Activated CD4-positive, alpha-beta T cell treated with anti-CD3 and anti-CD28 coated beads for 36 hours (primary cell): ENCODE data around the gene KCNIP2. TPM values are rescaled to one million over a fixed set of nuclear protein-coding genes. Genes with fewer than 3 reads are reported as not detected.

Experiments
- ATAC-seq: fragments of 200-7000 bp; cut with Tn5 transposase; one replicate; pipeline ENCODE4 v1.10.0; 2021; ENCODE audit warnings: mild to moderate bottlenecking, moderate library complexity
- CTCF ChIA-PET: fragments of 350-600 bp; sonication (Branson Sonifier 250); formaldehyde crosslinking; loops from one replicate; lab custom pipeline; 2021; ENCODE audit warnings: antibody characterized with exemption; lab: Charles Lee
- POLR2A ChIA-PET: fragments of 350-600 bp; sonication (Branson Sonifier 250); formaldehyde crosslinking; loops from one replicate; lab custom pipeline; 2021; ENCODE audit warnings: antibody characterized with exemption, inconsistent platforms; lab: Charles Lee
- DNase-seq: peaks from one replicate; pipeline ENCODE4 v3.0.0-alpha.2; 2020
- H3K27ac Mint-ChIP-seq: one replicate; pipeline ENCODE4 v1.8.0; 2021; ENCODE audit warnings: mixed read lengths
- H3K27me3 Mint-ChIP-seq: one replicate; pipeline ENCODE4 v1.8.0; 2021; ENCODE audit warnings: mixed read lengths
- H3K36me3 Mint-ChIP-seq: one replicate; pipeline ENCODE4 v1.8.0; 2021; ENCODE audit warnings: low read depth, mixed read lengths
- H3K4me1 Mint-ChIP-seq: one replicate; pipeline ENCODE4 v1.8.0; 2021; ENCODE audit warnings: mixed read lengths
- H3K4me3 Mint-ChIP-seq: one replicate; pipeline ENCODE4 v1.8.0; 2021; ENCODE audit warnings: mild to moderate bottlenecking, moderate library complexity, mixed read lengths
- H3K9me3 Mint-ChIP-seq: one replicate; pipeline ENCODE4 v1.8.0; 2021; ENCODE audit warnings: low read depth, mixed read lengths
- intact Hi-C, 2 experiments: fragments of 100-400 bp; cut with DNase I in 1 of 2; cut with micrococcal nuclease in 1 of 2; formaldehyde crosslinking; loops; one replicate each; pipeline versions ENCODE4 v1.14.2 to v1.15.1; 2022 to 2024; cut with DNase I, micrococcal nuclease
- total RNA-seq, 2 experiments: library from RNA; stranded (reverse); gene quantifications; one replicate each; pipeline ENCODE4 v1.2.3, GENCODE V29; 2021

KCNIP2 gene
- total RNA-seq, 2 experiments from 2014 or later: 2.7 to 2.8 TPM

DNA sequence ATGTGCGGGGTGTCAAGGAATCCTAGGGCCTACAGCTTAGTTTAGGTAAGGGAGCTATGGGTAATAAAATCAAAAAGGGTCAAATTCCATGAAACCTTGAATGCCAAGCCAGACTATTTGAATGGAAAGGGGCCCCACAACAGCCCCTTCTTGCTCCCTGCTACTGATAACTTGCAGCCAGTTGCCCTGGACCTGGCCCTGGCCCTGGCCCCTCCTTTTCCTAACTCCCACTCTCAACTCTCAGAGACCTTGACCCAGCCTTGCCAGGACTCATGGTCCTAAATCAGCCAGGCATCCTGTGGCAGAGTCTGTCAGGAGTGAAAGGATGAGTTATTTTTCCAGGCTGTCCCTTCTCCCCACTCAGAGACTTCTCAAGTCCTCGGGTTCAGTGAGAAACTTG, 5.9 kb downstream of the KCNIP2 start:
- POLR2A ChIA-PET: no interaction called here
- CTCF ChIA-PET: interaction anchor here (0.6 to 9.8 kb wide), 8 partner anchors 22 to 827 kb away, joined by 3 to 145 read pairs (median 5); no protein-coding TSS in a partner anchor

DNA sequence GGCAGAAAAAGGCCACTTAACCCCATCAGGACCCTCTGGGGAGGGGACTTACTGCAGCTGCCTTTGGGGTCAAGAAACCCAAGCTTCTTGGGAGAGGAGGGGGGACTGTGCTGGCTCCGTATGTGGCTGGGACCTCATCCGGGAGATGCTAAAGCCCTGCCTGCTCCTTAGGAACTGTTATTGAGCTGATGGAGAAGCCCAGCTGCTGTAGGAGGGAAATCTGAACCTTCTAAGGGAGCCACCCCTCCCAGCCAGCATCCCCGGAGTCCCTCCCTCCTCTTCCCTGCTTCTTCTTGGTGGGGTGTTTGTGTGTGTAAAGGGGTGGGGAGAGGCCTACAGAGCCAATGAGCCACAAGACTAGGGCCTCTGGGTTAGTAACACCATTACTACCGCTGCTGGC, 8.2 kb downstream of the KCNIP2 start:
- no peak overlapping the region for H3K4me3 Mint-ChIP-seq
- intact Hi-C loops: no loop called here
- H3K27ac Mint-ChIP-seq: no peak overlapping the region
- CTCF ChIA-PET: interaction anchor here (0.6 to 9.8 kb wide), 18 partner anchors 8 to 280 kb away, joined by 3 to 145 read pairs (median 3); partner anchors contain the start of genes NPM3 and OGA
- H3K36me3 Mint-ChIP-seq: no peaks in the 10 kb centered on the region
- peak; percentile 0 for ATAC-seq
- DNase-seq: no peak
- peaks cover 59% of the 10 kb centered on the region for H3K4me1 Mint-ChIP-seq
- POLR2A ChIA-PET: interaction anchor here (1.4 kb wide), 1 partner anchor 17 kb away, joined by 7 read pairs; the partner anchor contains the start of gene OGA
- no peaks in the 10 kb centered on the region for H3K27me3 Mint-ChIP-seq
- no peaks in the 10 kb centered on the region for H3K9me3 Mint-ChIP-seq

More for the DNA sequence above, 5.9 kb downstream of the KCNIP2 start:
- ATAC-seq (no peak), DNase-seq (no peak)
- Mint-ChIP-seq H3K27ac (no peak overlapping the region), H3K36me3 (no peaks in the 10 kb centered on the region), H3K4me3 (no peak overlapping the region), H3K9me3 (no peaks in the 10 kb centered on the region), H3K4me1 (peaks cover 61% of the 10 kb centered on the region), H3K27me3 (peaks cover 7% of the 10 kb centered on the region)
- intact Hi-C loops: no loop called here

DNA sequence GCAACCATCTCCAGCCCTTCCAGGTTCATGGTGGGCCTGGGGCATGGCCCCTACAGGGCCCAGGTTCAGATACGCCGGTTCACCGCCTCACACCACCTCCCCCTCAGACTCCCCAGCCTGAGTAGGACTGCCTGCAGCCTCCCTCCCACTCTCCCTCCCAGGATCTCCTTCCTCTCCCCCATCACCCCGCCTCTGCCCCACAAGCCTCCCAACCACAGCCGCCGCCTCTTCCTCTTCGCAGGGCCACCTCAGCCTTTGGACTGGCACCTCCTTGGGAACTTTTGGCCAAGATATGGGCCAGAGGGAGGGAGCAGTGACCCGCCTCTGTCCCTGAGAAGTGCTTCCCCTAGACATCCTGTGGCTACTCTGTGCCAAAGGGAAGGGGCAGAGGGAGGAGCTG, 9.3 kb downstream of the KCNIP2 start:
- ATAC-seq (no peak), DNase-seq (peak; percentile 39)
- CTCF ChIA-PET: interaction anchor here (0.7 to 9.8 kb wide), 3 partner anchors 175 to 800 kb away, joined by 3 to 145 read pairs (median 4); no protein-coding TSS in a partner anchor
- Mint-ChIP-seq H3K27ac (peak overlapping the region; percentile 26), H3K4me1 (peaks cover 59% of the 10 kb centered on the region), H3K36me3 (no peaks in the 10 kb centered on the region), H3K27me3 (no peaks in the 10 kb centered on the region), H3K9me3 (no peaks in the 10 kb centered on the region), H3K4me3 (no peak overlapping the region)
- POLR2A ChIA-PET: interaction anchor here (0.5 kb wide), 1 partner anchor 19 kb away, joined by 3 read pairs; no protein-coding TSS in a partner anchor
- intact Hi-C loops: loop anchor here (5.0 kb wide), 6 partner anchors 52 to 813 kb away; partner anchors contain the start of genes BTRC (in 1 of the 2), NFKB2 (in 1 of the 2), NPM3 (in 1 of the 2) and PPRC1 (in 1 of the 2)

DNA sequence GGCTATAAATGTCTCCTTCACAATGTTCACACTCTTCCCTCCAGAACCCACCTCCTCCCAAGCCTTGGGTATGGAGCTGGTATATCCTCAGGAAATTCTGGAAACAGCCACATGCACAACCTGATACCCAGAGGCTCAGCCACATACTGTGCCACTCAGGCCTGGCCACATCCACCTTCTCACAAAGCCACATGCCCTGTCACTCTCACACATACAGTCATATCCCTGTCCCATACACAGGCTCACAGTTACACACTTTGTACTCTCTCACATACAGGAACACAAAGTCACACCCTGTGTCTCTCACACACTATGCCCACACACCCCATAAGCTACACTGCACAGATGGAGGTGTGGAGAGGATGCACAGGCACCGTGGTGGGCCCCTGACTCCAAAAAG, 10.1 kb downstream of the KCNIP2 start:
- intact Hi-C loops: loop anchor here (5.0 kb wide), 6 partner anchors 51 to 814 kb away; partner anchors contain the start of genes BTRC (in 1 of the 2), NFKB2 (in 1 of the 2), NPM3 (in 1 of the 2) and PPRC1 (in 1 of the 2)
- no peaks in the 10 kb centered on the region for H3K36me3 Mint-ChIP-seq
- peaks cover 61% of the 10 kb centered on the region for H3K4me1 Mint-ChIP-seq
- peak overlapping the region; percentile 52 for H3K27ac Mint-ChIP-seq
- no peak for ATAC-seq
- H3K27me3 Mint-ChIP-seq: no peaks in the 10 kb centered on the region
- DNase-seq: peak; percentile 37
- ChIA-PET POLR2A (no interaction called here), CTCF (interaction anchor here (0.6 to 1.5 kb wide), 5 partner anchors 10 to 237 kb away, joined by 3 to 7 read pairs (median 3); partner anchors contain the start of gene KCNIP2)
- H3K4me3 Mint-ChIP-seq: no peak overlapping the region
- no peaks in the 10 kb centered on the region for H3K9me3 Mint-ChIP-seq

DNA sequence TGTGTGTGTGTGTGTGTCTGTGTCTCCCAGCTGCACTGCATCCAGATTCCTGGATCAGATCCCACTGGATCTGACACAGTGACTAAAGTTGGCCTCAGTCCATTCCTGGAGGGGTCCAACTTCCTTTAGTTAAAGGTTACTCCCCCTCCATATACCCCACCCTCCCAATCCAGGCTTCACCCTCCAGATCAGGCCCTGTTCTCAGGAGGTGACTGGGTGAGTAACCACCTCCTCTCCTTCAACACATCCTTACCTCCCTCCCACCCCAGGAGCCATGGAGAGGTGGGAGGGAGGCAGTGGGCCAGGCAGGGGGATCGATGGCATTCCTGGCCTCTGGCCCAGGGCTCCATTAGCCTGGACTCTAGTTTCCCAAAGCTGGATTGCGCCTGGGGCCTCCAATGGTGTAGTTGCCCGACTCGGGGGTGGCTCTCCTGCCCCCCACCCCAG, 11.3 kb downstream of the KCNIP2 start:
- no peak overlapping the region for H3K4me3 Mint-ChIP-seq
- intact Hi-C loops: loop anchor here (5.0 kb wide), 6 partner anchors 50 to 815 kb away; partner anchors contain the start of genes BTRC (in 1 of the 2), NFKB2 (in 1 of the 2), NPM3 (in 1 of the 2) and PPRC1 (in 1 of the 2)
- H3K27ac Mint-ChIP-seq: no peak overlapping the region
- DNase-seq: no peak
- CTCF ChIA-PET: interaction anchor here (0.6 to 2.1 kb wide), 5 partner anchors 9 to 382 kb away, joined by 3 to 8 read pairs (median 3); no protein-coding TSS in a partner anchor
- H3K9me3 Mint-ChIP-seq: no peaks in the 10 kb centered on the region
- H3K36me3 Mint-ChIP-seq: no peaks in the 10 kb centered on the region
- H3K27me3 Mint-ChIP-seq: no peaks in the 10 kb centered on the region
- peaks cover 61% of the 10 kb centered on the region for H3K4me1 Mint-ChIP-seq
- ATAC-seq: no peak
- POLR2A ChIA-PET: no interaction called here

DNA sequence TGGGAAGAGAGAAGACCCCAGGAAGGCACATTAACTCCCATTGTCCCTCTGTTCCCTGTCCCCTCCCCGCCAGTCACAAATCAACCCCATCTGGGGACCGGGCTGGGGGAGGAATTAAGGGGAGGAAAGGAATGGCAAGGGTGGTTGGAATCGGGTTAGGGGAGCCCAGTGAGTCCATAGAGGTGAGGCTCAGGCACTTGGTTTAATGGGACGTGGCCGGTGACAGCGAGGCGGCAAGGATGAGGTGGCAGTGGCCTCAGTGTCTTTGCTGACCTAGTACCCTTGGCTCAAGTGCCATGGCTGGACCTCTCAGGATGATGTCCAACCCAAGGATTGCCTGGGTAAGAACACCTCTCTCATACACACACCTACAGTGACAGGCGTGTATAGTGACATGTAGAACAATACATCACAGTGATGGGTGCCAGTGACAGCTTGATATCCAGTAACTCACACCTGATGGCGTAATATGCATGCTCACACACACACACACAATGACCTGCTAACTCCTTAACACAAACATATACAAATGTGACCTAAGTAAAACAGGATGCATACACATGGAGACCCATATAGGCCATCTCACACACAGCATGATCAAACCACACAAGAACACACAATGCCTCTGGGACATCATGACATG, 12.3 kb downstream of the KCNIP2 start:
- POLR2A ChIA-PET: interaction anchor here (0.6 to 2.6 kb wide), 3 partner anchors 11 to 48 kb away, joined by 3 to 16 read pairs (median 15); partner anchors contain the start of genes NPM3 and OGA
- H3K4me3 Mint-ChIP-seq: peak overlapping the region; percentile 70
- ATAC-seq: no peak

DNA sequence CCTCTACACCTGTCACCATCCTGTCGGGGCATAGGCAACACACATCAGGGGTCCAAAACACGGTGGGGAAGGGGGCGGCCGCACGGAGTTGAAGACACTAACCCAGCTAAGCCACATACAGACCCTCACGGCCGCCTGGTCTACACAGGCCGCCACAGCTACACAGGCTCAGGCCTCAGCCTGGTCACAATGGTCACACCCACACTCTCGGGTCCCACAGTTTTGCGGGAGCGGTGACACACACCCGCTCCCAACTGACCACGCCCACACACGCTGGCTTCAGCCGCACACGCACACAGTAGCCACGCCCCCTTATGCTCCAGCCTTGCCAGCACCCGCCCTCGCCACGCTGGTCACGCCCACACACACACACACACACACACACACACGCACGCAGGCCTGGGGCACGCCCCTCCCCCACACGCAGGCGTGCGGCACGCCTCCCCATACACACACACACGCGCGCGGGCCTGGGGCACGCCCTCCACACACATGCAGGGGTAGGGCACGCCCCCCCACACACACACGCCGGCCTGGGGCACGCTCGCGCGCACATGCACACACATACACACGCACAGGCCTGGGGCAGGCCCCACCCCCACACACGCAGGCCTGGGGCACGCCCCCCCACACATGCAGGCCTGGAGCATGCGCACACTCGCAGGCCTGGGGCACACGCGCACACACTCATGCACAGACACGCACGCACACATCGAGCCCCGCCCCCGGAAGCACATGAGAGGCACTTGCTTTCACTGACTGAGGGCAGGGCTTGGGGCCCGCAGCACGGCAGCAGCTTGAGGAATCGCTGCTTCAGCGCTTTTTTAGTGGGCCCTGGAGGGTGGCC, 13.1 kb downstream of the KCNIP2 start:
- Mint-ChIP-seq H3K4me1 (peaks cover 56% of the 10 kb centered on the region), H3K27ac (peak overlapping the region; percentile 98), H3K36me3 (no peaks in the 10 kb centered on the region), H3K9me3 (no peaks in the 10 kb centered on the region), H3K27me3 (no peaks in the 10 kb centered on the region), H3K4me3 (peak overlapping the region; percentile 70)
- ChIA-PET CTCF (interaction anchor here (1.1 to 2.5 kb wide), 3 partner anchors 11 to 179 kb away, joined by 3 to 12 read pairs (median 8); no protein-coding TSS in a partner anchor), POLR2A (interaction anchor here (0.6 to 2.6 kb wide), 4 partner anchors 12 to 125 kb away, joined by 3 to 16 read pairs (median 10); partner anchors contain the start of genes NPM3 and OGA)
- ATAC-seq: peak; percentile 77
- intact Hi-C loops: loop anchor here (1.0 to 5.0 kb wide), 10 partner anchors 12 to 817 kb away; partner anchors contain the start of genes NPM3 (in 2 of the 2), OGA (in 2 of the 2), BTRC (in 1 of the 2) and HPS6 (in 1 of the 2)
- DNase-seq: peak; percentile 96

More for the DNA sequence above, 12.3 kb downstream of the KCNIP2 start:
- intact Hi-C loops: loop anchor here (2.0 to 5.0 kb wide), 8 partner anchors 49 to 816 kb away; partner anchors contain the start of genes BTRC (in 1 of the 2), HPS6 (in 1 of the 2), NFKB2 (in 1 of the 2) and NPM3 (in 1 of the 2)
- DNase-seq: no peak
- Mint-ChIP-seq H3K36me3 (no peaks in the 10 kb centered on the region), H3K27me3 (no peaks in the 10 kb centered on the region), H3K27ac (peak overlapping the region; percentile 98), H3K9me3 (no peaks in the 10 kb centered on the region), H3K4me1 (peaks cover 61% of the 10 kb centered on the region)
- CTCF ChIA-PET: interaction anchor here (0.5 to 2.1 kb wide), 4 partner anchors 10 to 179 kb away, joined by 3 to 8 read pairs (median 5); no protein-coding TSS in a partner anchor

DNA sequence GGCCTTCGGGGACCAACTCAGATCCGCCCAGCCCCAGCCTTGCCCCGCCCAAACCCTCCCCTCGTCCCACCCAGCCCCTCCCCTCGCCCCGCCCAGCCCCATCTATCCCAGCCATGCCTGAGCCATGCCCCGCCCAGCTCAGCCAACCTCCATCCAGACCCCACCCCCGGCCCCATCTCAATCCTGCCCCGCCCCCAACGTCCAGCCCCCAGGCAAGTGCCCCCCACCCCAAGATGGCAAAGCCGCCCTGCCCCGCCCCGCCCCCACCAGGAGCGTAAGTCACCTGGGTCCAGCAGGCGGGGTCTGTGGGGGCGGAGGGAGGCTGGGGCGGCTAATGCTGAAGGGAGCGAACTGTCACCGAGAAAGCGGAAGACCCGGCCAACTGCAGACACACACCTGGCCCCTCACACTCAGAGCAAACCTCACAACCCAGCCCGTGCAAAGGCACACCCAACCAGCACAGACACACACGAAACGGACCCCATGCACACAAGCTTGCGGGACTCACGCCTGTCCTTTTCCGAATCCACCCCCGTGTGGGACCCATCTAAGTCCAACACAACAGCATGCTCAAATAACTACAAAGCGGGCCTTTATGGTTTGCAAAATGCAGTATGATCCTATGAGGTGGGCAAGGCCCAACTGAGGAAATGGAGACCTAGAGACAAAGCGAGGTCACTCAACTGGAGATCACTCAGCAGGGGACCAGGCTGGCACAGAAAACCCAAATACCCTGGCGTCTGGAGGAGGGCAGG, 13.9 kb downstream of the KCNIP2 start:
- ChIA-PET CTCF (interaction anchor here (0.5 to 2.5 kb wide), 4 partner anchors 8 to 565 kb away, joined by 3 to 12 read pairs (median 4); no protein-coding TSS in a partner anchor), POLR2A (interaction anchor here (0.7 to 2.6 kb wide), 2 partner anchors 11 to 126 kb away, joined by 5 to 16 read pairs; partner anchors contain the start of gene OGA)
- ATAC-seq (peak; percentile 14), DNase-seq (peak; percentile 84)
- H3K9me3 Mint-ChIP-seq: no peaks in the 10 kb centered on the region
- no peaks in the 10 kb centered on the region for H3K36me3 Mint-ChIP-seq
- no peaks in the 10 kb centered on the region for H3K27me3 Mint-ChIP-seq
- peak overlapping the region; percentile 70 for H3K4me3 Mint-ChIP-seq
- intact Hi-C loops: loop anchor here (1.0 to 5.0 kb wide), 10 partner anchors 11 to 818 kb away; partner anchors contain the start of genes NPM3 (in 2 of the 2), OGA (in 2 of the 2), BTRC (in 1 of the 2) and HPS6 (in 1 of the 2)
- H3K27ac Mint-ChIP-seq: peak overlapping the region; percentile 98
- peaks cover 50% of the 10 kb centered on the region for H3K4me1 Mint-ChIP-seq

DNA sequence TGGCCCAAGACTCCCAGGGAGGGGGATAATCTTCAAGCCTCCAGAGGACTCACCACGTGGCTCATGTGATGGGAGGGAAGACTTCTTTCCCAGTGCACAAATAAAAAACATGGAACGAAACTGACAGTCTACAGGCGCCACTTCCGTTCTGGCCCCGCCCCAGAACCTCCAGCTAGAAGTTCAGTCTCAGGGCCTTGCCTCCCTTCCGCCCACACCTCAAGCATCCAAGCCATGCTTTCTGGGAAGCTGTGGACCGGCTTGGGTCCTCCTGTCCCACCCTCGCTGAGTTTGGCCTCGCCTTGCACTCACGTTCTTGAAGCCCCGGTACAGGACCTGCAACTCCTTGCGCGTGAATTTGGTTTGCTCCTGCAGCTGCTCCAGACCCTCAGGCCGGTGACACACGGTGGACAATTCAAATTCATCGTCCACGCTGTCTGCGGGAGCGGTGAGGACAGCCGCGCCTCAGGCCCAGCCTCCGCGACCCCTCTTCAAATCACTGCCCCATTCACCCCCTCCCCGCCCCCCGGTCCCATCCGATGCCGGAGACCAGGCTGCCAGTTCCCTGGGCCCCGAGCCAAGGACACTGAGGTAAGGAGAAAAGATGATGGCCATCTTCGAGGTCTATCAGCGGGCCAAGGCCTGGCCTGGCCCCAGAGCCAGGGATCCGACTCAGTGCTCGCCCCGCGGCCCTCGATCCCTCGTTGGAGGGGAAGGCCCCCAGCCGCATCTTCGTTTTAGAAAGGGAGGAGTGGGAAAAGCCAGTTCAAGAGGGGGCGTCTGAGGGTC, 14.6 kb downstream of the KCNIP2 start:
- DNase-seq (no peak), ATAC-seq (no peak)
- Mint-ChIP-seq H3K27me3 (no peaks in the 10 kb centered on the region), H3K4me3 (no peak overlapping the region), H3K4me1 (peaks cover 42% of the 10 kb centered on the region), H3K9me3 (no peaks in the 10 kb centered on the region), H3K27ac (no peak overlapping the region), H3K36me3 (no peaks in the 10 kb centered on the region)
- intact Hi-C loops: no loop called here
- CTCF ChIA-PET: interaction anchor here (0.5 to 2.5 kb wide), 4 partner anchors 8 to 59 kb away, joined by 3 to 12 read pairs (median 6); partner anchors contain the start of gene OGA
- POLR2A ChIA-PET: interaction anchor here (2.6 kb wide), 1 partner anchor 11 kb away, joined by 16 read pairs; the partner anchor contains the start of gene OGA
